Activated naive CD4-positive, alpha-beta T cell treated with anti-CD3 and anti-CD28 coated beads, Interleukin-2, amount 50 U/mL, for 24 hours (primary cell): ENCODE results near the gene COLEC11.
"Not testable (repeated sequence)": the region's sequence is repeated elsewhere in the genome, so short reads cannot be mapped to it uniquely, and the experiment has no call there.

Experiments
- H3K27ac Mint-ChIP-seq: one replicate; pipeline ENCODE4 v1.8.0; 2021; ENCODE audit warnings: mild to moderate bottlenecking, mixed read lengths
- H3K27me3 Mint-ChIP-seq: one replicate; pipeline ENCODE4 v1.8.0; 2021; ENCODE audit warnings: mixed read lengths
- H3K36me3 Mint-ChIP-seq: one replicate; pipeline ENCODE4 v1.8.0; 2021; ENCODE audit warnings: mixed read lengths
- H3K4me1 Mint-ChIP-seq: one replicate; pipeline ENCODE4 v1.8.0; 2021; ENCODE audit warnings: mixed read lengths
- H3K4me3 Mint-ChIP-seq: one replicate; pipeline ENCODE4 v1.8.0; 2021; ENCODE audit warnings: mild to moderate bottlenecking, mixed read lengths
- H3K9me3 Mint-ChIP-seq: one replicate; pipeline ENCODE4 v1.8.0; 2021; ENCODE audit warnings: mixed read lengths

Gene COLEC11

DNA sequence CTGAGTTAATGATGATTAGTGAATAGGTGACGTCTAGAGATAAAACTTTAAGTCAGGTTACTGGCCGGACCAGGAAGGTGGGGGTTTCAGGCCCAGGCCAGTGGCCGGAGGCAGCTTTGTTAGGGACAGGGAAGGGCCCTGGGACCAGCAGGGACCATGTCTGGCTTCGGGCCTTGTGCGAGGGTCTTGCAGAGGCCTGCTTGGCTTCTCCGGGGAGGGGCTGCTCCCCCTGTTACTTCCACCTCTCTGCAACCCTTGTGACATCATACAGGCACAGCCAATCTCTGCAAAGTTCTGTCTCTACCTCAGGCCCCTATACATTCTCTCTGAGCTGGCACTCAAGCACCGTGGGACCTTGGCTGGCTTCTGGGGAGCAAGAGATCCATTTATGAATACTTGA lies 63.0 kb downstream of the COLEC11 start, which contains the start of gene ALLC:
ALLC (plus strand) TSS at position 320 of the 400 bp plus-strand sequence. CDS start 12,958 bp downstream, outside the sequence.
- no peak within 1 kb of the TSS for H3K27ac Mint-ChIP-seq
- H3K4me1 Mint-ChIP-seq = peaks cover 5% of the 10 kb centered on the region
- no peaks in the 10 kb centered on the region for H3K27me3 Mint-ChIP-seq
- H3K9me3 Mint-ChIP-seq = no peaks in the 10 kb centered on the region
- H3K4me3 Mint-ChIP-seq = no peak within 1 kb of the TSS
- H3K36me3 Mint-ChIP-seq = no peaks in the 10 kb centered on the region

DNA sequence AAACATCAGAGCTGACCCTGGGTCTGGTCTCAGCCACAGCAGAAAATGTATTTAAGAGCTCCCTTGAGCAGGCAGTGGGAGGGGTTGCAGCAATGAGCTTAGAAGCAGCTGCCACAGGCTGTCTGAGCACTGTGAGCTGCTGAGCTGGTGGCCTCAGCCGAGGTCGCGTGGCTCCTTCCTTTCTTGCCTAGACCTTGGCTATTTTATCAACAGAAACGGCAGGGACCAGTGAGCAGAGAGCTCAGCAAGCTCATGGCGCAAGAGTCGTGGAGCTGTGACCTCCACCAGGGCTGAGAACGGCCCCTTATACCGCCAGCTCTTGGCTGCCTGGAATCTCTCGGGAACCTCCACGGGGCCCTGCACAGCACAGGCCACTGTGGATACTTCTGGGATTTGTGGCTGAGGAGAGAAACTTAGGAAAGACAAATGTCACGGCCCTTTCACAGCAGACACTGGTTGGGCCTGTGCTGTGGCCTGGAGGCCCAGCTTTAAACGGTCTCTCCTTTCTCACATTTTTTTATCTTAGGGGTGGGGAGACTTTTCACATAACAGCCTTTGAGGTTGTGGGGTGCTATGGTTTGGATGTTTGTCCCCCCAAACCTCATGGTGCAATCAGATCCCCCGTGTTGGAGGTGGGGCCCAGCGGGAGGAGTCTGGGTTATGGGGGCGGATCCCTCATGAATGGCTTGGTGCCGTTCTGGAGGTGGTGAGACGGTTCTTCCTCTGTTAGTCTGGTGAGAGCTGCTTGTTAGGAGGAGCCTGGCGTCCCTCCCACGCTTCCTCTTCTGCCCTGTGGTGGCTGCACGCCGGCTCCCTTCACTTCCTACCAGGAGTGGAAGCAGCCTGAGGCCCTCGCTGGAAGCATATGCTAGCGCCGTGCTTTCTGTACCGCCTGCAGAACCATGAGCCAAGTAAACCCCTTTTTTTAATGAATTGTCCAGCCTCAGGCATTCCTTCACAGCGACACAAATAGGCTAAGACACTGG lies 64.8 kb downstream of the COLEC11 start:
- Mint-ChIP-seq H3K4me3 (no peak overlapping the region), H3K9me3 (no peaks in the 10 kb centered on the region), H3K27me3 (no peaks in the 10 kb centered on the region), H3K36me3 (no peaks in the 10 kb centered on the region), H3K27ac (no peak overlapping the region), H3K4me1 (peaks cover 5% of the 10 kb centered on the region)

DNA sequence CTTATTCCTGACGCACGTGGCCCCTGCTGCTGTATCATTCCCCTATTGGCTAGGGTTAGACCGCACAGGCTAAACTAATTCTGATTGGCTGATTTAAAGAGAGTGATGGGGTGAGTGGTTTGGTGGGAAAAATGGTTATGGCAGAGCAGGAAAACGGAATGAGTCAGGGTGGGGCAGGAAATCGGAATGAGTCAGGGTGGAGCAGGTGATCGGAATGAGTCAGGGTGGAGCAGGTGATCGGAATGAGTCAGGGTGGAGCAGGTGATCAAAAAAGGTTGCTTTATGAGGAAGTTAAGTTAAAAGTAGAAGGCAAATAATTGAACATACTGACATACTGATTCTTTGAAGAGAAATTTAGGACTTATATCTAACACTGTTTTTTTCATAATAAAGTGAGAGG lies 65.7 kb downstream of the COLEC11 start:
- not testable (repeated sequence) for H3K9me3 Mint-ChIP-seq, H3K27ac Mint-ChIP-seq, H3K36me3 Mint-ChIP-seq, H3K27me3 Mint-ChIP-seq, H3K4me1 Mint-ChIP-seq, H3K4me3 Mint-ChIP-seq

DNA sequence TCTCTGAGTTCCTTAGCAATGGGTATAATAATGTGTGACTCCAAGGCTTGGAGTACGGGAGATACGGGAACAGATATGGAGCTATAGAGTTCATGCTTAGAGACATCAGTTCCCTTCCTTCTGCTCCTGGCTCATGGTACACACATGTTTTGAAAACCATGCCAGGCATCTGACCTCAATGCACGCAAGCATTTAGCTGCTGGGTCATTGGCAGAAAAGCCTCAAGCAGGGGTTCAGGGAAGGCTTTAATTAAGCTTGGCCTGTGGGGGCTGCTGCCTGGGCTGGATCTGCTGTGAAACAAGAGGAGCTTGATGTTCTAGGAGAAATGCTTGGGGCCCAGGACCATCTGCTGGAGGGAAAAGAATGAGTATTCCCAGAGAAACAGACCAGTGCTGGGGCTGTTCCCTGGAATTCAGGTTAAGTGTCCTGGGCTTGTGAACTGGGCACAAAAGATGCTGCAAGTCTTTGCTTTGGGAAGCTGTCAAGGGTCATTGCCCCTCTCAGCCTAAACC lies 66.3 kb downstream of the COLEC11 start:
- H3K4me1 Mint-ChIP-seq = peaks cover 5% of the 10 kb centered on the region
- H3K27ac Mint-ChIP-seq = no peak overlapping the region
- no peaks in the 10 kb centered on the region for H3K9me3 Mint-ChIP-seq
- H3K4me3 Mint-ChIP-seq = no peak overlapping the region
- no peaks in the 10 kb centered on the region for H3K27me3 Mint-ChIP-seq
- no peaks in the 10 kb centered on the region for H3K36me3 Mint-ChIP-seq

DNA sequence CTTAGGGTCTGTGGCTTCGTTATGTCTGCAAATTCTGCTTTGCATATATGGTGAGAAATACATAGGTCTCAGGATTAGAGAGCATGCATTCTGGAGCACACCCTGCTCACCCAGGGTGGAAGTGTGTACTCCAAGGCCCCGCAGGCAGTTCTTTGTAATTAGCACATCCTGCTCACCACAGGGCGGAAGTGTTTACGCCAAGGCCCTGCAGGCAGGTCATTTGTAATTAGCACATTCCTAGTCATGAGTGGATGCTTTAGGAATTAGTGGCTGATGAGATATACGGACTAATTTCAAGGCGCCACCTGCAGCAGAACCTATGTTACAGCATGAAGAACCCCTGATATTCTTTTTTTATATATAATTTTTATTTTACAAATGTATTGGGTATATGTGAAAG lies 67.3 kb downstream of the COLEC11 start:
- Mint-ChIP-seq H3K4me3 (no peak overlapping the region), H3K4me1 (peaks cover 5% of the 10 kb centered on the region), H3K27ac (no peak overlapping the region), H3K27me3 (no peaks in the 10 kb centered on the region), H3K9me3 (no peaks in the 10 kb centered on the region), H3K36me3 (no peaks in the 10 kb centered on the region)

DNA sequence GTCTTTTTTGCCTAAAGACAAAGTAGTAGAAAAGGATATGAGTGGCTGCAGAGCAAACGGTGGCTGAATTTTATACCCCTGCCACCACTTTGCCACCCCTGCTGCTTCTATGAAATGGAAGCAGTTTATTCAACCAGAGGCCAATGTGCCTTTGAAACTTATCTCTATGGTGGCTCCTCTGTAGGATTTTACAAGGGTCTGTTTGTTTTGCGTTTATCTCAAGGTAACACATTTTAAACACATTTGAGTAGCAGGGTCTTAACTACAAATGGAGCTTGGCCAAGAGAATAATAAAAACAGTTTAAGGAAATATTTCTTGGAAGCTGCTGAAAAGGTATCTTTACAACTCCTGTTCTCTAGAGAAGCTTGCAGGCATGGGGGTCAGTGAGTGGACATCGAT lies 69.2 kb downstream of the COLEC11 start:
- no peak overlapping the region for H3K4me3 Mint-ChIP-seq
- no peak overlapping the region for H3K27ac Mint-ChIP-seq
- no peaks in the 10 kb centered on the region for H3K36me3 Mint-ChIP-seq
- H3K9me3 Mint-ChIP-seq = no peaks in the 10 kb centered on the region
- no peaks in the 10 kb centered on the region for H3K27me3 Mint-ChIP-seq
- H3K4me1 Mint-ChIP-seq = peaks cover 5% of the 10 kb centered on the region

DNA sequence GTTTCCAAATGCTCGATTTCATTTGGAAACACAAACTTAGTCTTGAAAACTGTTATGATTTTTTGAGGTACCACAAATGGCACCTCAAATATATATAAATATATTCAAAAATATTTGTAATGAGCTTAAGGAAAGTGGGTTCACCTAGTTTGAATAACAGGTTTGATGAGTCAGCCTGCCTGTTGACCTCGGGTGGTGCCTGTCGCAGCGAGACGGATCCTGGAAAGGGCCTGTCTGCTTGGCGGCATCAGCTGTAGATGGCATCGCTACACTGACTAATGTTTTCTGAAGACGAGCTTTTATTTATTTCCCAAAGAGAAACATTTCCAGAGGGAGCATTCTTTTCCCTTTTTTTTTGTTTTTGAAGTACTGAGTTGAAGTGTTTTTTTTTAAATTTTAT lies 70.0 kb downstream of the COLEC11 start:
- H3K27me3 Mint-ChIP-seq = no peaks in the 10 kb centered on the region

DNA sequence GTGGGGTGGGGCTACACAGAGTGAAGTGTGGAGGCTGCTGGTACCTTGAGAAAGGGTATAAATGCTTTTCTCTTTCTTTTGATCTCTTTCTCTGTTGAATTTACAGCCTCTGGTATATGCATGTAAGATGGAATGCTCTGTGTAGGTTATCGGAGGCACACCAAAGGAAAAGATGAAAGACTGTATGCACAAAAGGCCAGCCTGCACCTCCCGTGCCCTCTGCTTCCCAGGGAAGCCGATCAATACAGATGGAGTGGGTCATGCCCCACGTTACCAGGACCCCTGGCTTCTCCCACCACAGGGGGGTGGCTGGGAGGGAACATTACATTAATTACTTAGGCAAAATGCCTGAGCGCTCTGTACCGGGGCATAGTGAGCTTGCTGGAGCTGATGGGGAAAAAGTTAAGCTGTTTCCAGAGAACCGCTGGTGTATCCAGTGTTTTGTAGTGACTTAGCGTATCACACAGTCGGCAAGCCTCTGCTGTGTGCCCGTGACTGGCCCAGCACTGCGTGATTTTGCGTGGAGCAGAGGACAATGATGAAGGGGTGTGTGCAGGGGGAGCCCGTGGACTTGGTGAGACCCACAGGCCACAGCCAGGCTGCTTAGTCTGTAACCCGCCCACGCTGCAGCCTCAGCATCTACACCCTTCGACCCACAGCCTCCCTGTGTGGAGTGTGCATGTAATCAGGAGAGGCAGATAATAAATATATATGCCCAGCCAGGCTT lies 71.1 kb downstream of the COLEC11 start:
- Mint-ChIP-seq H3K27me3 (no peaks in the 10 kb centered on the region), H3K4me1 (no peaks in the 10 kb centered on the region), H3K9me3 (no peaks in the 10 kb centered on the region), H3K36me3 (no peaks in the 10 kb centered on the region), H3K27ac (no peak overlapping the region), H3K4me3 (no peak overlapping the region)

More for the DNA sequence above, 70.0 kb downstream of the COLEC11 start:
- H3K4me3 Mint-ChIP-seq = no peak overlapping the region
- H3K36me3 Mint-ChIP-seq = no peaks in the 10 kb centered on the region
- peaks cover 3% of the 10 kb centered on the region for H3K4me1 Mint-ChIP-seq
- no peak overlapping the region for H3K27ac Mint-ChIP-seq
- H3K9me3 Mint-ChIP-seq = no peaks in the 10 kb centered on the region

DNA sequence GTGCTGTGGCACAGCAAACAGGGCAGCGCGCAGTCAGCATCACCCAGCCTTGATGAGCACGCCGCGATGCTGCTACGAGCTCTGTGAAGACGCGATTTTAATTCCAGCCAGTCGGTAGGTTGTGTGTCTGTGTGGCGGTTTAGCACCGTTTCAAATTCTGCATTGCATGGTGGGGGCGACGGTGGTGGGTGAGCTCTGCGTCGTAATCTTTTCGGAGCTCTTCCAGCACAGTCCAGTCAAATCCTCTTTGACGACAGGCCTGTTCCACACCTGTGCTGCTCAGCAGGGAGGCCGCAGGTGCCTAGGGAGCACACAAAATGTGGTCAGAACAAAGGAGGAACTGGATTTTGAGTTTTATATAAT lies 71.7 kb downstream of the COLEC11 start:
- Mint-ChIP-seq H3K4me3 (no peak overlapping the region), H3K27ac (no peak overlapping the region), H3K36me3 (no peaks in the 10 kb centered on the region), H3K4me1 (no peaks in the 10 kb centered on the region), H3K9me3 (no peaks in the 10 kb centered on the region), H3K27me3 (no peaks in the 10 kb centered on the region)

DNA sequence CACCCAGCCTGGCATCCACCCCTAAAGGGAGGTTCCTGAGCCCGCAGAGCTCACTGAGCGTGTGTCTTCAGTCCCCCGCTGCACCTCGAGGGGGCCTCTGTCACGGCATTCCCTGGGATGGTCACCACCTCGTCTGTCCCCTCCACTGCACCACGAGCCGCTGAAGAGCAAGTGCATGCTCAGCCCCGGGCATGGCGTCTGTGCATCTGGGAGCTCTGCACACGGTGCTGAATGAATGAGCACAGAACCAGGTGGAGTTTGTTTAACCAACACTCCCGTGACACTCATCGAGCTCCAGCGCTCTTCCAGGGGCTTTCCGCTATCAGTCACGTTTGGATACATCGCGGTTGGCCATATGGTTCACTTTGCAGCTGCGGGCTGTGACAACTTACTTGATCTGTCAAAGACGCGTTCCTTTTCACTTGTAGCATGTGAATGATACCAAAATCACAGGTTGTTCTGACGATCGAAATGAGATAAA lies 72.3 kb downstream of the COLEC11 start:
- no peaks in the 10 kb centered on the region for H3K36me3 Mint-ChIP-seq
- H3K9me3 Mint-ChIP-seq = no peaks in the 10 kb centered on the region
- H3K27ac Mint-ChIP-seq = no peak overlapping the region
- H3K27me3 Mint-ChIP-seq = no peaks in the 10 kb centered on the region
- H3K4me1 Mint-ChIP-seq = no peaks in the 10 kb centered on the region
- H3K4me3 Mint-ChIP-seq = no peak overlapping the region

DNA sequence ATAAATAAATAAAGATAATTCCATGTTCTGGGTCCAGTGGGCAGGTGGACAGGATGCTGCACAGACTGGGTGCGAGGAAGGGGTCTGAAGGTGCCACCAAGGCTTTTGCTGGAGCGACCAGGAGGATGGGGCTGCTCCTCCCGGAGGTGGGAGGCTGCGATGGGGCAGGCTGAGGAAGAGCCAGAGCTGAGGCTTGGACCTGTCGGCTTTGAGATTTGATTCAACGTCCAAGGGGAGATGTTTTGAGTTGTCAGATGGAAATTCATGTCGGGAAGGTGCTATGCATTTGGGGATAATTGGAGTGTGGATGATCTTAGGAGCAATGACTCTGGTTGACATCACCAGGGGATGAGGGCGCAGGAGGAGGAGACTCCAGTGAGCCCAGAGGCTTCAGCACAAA lies 74.7 kb downstream of the COLEC11 start:
- Mint-ChIP-seq H3K36me3 (no peaks in the 10 kb centered on the region), H3K9me3 (no peaks in the 10 kb centered on the region), H3K27ac (no peak overlapping the region), H3K27me3 (no peaks in the 10 kb centered on the region), H3K4me3 (no peak overlapping the region), H3K4me1 (no peaks in the 10 kb centered on the region)

DNA sequence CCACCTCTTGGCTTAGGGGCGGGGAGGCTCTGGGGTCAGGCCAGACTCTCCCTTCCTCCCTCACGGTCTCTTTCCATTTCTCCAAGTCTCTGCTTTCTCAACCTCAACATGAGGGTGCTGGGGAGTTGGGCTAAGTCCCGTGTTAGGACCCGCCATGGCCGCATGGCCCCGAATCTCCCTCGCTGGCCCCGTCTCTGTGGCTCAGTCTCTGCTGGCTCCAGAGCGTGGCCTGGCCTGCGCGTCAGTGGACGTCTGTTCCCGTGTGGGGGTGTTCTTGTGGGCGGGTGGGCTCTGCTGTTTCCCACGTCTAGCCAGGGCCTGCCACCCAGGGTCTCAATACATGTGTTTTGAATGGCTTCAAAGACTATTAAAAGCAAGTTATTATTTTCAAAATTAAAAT lies 75.5 kb downstream of the COLEC11 start:
- H3K27ac Mint-ChIP-seq = no peak overlapping the region
- H3K9me3 Mint-ChIP-seq = no peaks in the 10 kb centered on the region
- H3K4me3 Mint-ChIP-seq = no peak overlapping the region
- no peaks in the 10 kb centered on the region for H3K27me3 Mint-ChIP-seq
- H3K36me3 Mint-ChIP-seq = no peaks in the 10 kb centered on the region
- no peaks in the 10 kb centered on the region for H3K4me1 Mint-ChIP-seq

DNA sequence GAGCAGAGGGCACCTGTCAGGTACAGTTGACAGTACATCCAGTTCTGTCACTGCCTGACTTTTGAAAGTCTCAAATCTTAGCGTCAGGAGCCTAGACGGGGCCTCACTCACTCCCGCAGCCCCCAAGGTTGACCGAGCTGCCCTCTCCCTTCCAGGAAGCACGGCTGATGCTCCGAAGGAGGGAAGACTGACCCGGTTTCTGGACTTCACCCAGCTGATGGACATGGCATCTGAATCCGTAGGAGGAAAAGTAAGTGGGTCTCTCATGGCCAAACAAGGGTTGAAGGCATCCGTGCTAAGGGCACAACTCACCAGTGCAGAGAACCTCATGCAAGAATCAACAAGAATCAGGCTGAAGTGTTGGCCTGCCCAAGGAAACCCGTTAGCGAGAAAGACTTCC lies 76.0 kb downstream of the COLEC11 start:
- H3K4me1 Mint-ChIP-seq = no peaks in the 10 kb centered on the region
- no peaks in the 10 kb centered on the region for H3K9me3 Mint-ChIP-seq
- no peak overlapping the region for H3K4me3 Mint-ChIP-seq
- H3K27me3 Mint-ChIP-seq = no peaks in the 10 kb centered on the region
- H3K27ac Mint-ChIP-seq = no peak overlapping the region
- no peaks in the 10 kb centered on the region for H3K36me3 Mint-ChIP-seq

DNA sequence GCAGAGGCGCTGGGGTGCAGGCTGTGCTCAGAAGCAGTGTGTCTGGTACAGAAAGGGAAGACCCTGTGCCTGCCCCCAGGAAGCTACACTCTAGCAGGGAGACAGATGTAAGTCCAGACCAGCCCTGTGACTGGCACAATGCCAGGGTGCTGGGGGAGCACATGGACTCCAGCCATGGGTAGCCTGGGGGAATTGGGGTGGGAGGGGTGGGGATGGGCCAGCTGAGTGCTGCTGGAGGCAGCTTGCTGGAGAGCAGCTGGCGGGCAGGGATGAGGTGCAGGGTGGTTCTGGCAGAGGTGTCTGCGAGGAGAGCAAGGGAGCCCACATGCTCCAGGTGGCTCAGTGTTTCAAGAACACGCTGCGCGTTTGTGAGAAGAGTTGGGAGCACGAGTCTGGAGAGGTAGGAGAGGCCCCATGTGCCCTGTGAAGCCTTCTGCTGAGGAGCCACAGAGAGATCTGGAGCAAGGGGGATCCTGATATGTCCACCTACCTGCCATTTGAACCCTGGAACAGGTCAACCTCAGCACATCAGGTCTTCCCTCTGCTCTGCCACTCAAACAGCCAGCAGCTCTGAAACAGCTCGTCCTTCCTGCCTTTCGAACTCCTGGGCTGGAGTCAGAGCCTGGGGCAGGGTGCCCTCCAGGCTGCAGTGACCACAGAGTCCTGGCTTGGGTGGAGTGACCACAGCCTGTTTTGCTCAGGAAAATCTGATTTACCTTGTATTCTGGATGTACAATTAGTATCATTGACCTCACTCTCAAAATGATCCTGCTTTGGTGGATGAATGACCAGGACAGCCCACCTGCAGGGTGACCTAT lies 78.2 kb downstream of the COLEC11 start:
- Mint-ChIP-seq H3K9me3 (no peaks in the 10 kb centered on the region), H3K4me3 (no peak overlapping the region), H3K36me3 (no peaks in the 10 kb centered on the region), H3K4me1 (no peaks in the 10 kb centered on the region), H3K27me3 (no peaks in the 10 kb centered on the region), H3K27ac (no peak overlapping the region)

DNA sequence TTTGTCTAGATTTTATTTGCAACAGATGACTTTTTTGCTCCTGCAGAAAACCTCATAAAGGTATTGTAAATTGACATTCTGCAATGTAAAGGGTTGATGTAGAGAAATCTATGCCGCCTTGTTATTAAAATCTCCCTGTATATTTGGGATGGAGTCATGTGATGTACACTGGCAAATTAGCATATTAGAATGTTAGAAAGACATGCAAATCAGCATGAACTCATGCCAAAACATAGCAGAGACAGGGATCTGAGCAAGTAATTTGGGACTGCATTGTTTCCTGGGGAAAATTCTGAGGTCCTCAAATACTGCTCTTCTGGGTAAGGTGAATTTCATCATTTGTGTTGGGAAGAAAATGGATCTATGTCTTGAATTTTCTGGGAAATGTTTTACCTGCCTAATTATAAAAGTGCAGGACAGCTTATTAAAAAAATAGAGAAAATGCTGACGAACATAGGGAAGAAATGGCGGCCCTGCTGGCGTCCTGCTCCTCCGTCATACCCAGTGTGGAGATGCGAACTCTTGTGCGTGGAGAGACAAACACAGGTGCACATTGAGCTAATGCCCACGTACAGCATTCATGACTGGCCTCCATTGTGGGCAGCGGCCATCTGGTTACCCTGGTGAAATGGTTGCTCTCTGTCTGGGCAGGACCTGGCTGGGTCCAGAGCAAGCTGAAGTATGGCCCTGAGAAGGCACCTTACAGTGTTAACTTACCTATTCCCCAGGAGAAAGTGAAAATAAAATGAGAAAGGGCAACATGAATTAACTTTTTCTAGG lies 79.3 kb downstream of the COLEC11 start:
- Mint-ChIP-seq H3K4me1 (no peaks in the 10 kb centered on the region), H3K9me3 (no peaks in the 10 kb centered on the region), H3K36me3 (no peaks in the 10 kb centered on the region), H3K4me3 (no peak overlapping the region), H3K27ac (no peak overlapping the region), H3K27me3 (no peaks in the 10 kb centered on the region)
